ENCODE results near the gene CASP3.
"Not testable (repeated sequence)": the region's sequence is repeated elsewhere in the genome, so short reads cannot be mapped to it uniquely, and the experiment has no call there.

GRCh38 chr4:184591747-184592270 lies 57.4 kb downstream of the CASP3 start:
- TF ChIP-seq CTCF, POLR2A (IDR thresholded peaks at IDR 0.05): not testable (repeated sequence)
